AG04450 (cell line): ENCODE data around the gene CDH2. TPM values are rescaled to one million over a fixed set of nuclear protein-coding genes. Genes with fewer than 3 reads are reported as not detected.

Source experiments
- CTCF ChIA-PET: fragments of 300-600, 350-600 bp; formaldehyde crosslinking; extraction: SDS; loops from one replicate; lab custom pipeline; 2022; ENCODE audit warnings: antibody characterized with exemption, inconsistent platforms; lab: Charles Lee
- POLR2A ChIA-PET: fragments of 350-600 bp; formaldehyde crosslinking; extraction: SDS; loops from one replicate; lab custom pipeline; 2021; ENCODE audit warnings: antibody characterized with exemption, inconsistent platforms; lab: Yijun Ruan, JAX
- DNase-seq: peaks from one replicate; pipeline ENCODE4 v3.0.0-alpha.2; 2011; ENCODE audit warnings: low read depth, low spot score
- H3K27ac ChIP-seq: one replicate; pipeline ENCODE4 v1.5.1; 2012; ENCODE audit warnings: low read depth, low read length, control low read depth
- H3K27me3 ChIP-seq: one replicate; pipeline ENCODE4 v1.6.0; 2012; ENCODE audit warnings: low read length; ENCODE audit not compliant: control insufficient read depth, insufficient read depth
- H3K4me3 ChIP-seq: 2 replicates; pipeline ENCODE4 v1.5.1; 2011; ENCODE audit warnings: mild to moderate bottlenecking, low read depth, low read length, control low read depth
- H3K9me3 ChIP-seq: 2 replicates; pipeline ENCODE4 v1.5.1; 2012; ENCODE audit warnings: low read length; ENCODE audit not compliant: control insufficient read depth, insufficient read depth
- polyA plus RNA-seq: library from polyadenylated mRNA; depleted of rRNA; stranded (reverse); fragments of >200 nt; gene quantifications from 2 replicates; pipeline ENCODE4 v1.2.3, GENCODE V29; 2011
- TF ChIP-seq, protein P1 (sequence below): IDR thresholded peaks from 2 replicates; pipeline ENCODE4 v1.5.1; 2011; ENCODE audit warnings: low read depth, low read length, control low read depth, inconsistent platforms

CDH2 gene
- polyA plus RNA-seq, 1 experiment: 45.9 TPM

DNA sequence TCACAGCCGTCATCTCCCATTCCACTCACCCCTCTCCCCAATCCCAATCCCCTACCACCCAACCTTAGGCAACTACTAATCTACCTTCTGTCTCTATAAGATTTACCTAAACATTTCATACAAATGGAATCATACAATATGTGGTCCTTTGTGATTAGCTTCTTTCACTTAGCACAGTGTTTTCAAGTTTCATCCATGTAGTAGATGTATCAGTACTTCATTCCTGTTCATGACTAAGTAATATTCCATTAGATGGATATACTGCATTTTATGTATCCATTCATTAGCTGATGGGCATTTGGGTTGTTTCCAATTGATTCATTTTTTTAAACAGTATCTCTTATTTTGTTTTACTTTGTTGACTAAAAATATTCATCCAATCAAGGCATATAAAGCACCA is 109.6 kb downstream of the CDH2 start:
- no peak for DNase-seq
- ChIA-PET POLR2A (no interaction called here), CTCF (interaction anchor here (1.1 kb wide), 1 partner anchor 16 kb away, joined by 4 read pairs; no protein-coding TSS in a partner anchor)
- no peak overlapping the region for H3K4me3 ChIP-seq
- H3K9me3 ChIP-seq: no peaks in the 10 kb centered on the region
- no peaks in the 10 kb centered on the region for H3K27me3 ChIP-seq
- H3K27ac ChIP-seq: no peak overlapping the region
- TF ChIP-seq, protein P1, sequence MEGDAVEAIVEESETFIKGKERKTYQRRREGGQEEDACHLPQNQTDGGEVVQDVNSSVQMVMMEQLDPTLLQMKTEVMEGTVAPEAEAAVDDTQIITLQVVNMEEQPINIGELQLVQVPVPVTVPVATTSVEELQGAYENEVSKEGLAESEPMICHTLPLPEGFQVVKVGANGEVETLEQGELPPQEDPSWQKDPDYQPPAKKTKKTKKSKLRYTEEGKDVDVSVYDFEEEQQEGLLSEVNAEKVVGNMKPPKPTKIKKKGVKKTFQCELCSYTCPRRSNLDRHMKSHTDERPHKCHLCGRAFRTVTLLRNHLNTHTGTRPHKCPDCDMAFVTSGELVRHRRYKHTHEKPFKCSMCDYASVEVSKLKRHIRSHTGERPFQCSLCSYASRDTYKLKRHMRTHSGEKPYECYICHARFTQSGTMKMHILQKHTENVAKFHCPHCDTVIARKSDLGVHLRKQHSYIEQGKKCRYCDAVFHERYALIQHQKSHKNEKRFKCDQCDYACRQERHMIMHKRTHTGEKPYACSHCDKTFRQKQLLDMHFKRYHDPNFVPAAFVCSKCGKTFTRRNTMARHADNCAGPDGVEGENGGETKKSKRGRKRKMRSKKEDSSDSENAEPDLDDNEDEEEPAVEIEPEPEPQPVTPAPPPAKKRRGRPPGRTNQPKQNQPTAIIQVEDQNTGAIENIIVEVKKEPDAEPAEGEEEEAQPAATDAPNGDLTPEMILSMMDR: no peak

DNA sequence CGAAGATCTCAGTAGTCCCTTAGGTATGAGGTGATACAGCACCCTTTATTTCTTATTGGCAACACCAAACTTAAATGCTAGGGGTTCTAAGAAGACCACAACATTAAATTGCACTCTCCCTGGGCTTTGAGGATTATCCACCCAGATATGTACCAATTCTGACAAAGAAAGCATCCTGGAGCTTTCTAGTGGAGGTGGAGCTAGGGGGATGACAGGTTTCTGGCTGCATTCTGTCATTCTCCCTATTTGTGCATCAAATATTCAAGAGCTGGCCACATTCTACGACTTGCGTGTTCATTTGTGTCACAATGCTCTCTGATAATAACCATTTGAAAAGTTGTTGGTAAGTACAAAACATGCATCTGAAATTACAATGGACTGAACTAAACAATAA is 111.1 kb downstream of the CDH2 start:
- TF ChIP-seq, protein P1: no peak
- ChIA-PET CTCF (no interaction called here), POLR2A (no interaction called here)
- H3K9me3 ChIP-seq: no peaks in the 10 kb centered on the region
- peak overlapping the region; percentile 57 for H3K27ac ChIP-seq
- H3K27me3 ChIP-seq: no peaks in the 10 kb centered on the region
- no peak for DNase-seq
- H3K4me3 ChIP-seq: no peak overlapping the region

DNA sequence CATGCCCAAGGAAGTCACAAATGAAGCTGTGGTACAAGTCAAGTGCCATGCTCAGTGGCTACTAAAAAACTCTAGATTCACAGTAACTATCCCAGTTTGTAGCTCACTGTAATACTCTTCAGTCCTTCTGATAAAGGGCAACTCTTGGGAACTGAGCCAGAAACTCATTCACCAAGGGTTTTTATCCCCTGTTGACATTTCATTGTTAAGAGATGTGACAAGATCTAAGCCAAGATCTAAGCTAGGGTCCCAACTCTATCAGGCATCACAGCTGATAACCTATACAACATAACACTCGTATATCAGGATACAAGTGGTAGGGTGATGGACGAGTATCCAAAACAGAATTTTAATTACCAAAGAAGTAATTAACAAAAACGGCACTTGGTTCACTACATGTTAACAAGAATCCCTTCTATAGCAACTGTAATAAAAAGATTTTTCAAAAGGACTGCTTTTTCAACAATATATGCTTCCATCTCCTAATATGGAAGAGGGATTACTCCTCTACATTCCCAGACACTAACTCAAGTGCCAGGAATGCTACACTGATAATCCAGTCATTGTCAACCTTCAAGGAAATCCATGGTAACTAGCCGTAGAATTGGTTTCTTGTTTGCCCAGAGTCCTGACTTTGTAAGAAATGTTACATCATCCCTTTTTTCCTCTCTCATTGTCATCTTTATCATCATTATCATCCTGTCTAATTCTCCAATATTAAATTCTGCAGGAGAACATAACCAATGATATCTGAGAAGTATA is 111.7 kb downstream of the CDH2 start:
- no peaks in the 10 kb centered on the region for H3K27me3 ChIP-seq
- CTCF ChIA-PET: no interaction called here
- TF ChIP-seq, protein P1: no peak
- POLR2A ChIA-PET: no interaction called here
- no peaks in the 10 kb centered on the region for H3K9me3 ChIP-seq
- no peak overlapping the region for H3K4me3 ChIP-seq
- peak; percentile 56 for DNase-seq
- H3K27ac ChIP-seq: no peak overlapping the region

DNA sequence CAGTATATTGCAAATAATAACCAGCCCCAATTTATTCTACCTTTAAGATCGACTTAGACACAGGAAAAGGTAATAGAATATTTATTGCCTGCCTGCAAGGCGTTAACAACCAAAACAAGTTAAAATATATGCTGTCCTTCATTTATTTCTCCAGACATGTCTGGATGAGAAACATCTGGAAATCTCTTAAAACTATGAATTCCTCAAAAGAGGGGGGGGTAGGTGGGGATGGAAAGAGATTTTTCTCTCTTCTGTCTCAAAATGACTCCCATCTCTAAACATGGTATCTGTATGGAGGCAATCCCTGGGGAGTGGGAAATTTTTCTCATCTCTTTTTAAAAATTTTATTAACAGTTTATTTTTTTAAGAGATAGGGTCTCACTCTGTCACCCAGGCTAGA is 113.0 kb downstream of the CDH2 start:
- no peaks in the 10 kb centered on the region for H3K9me3 ChIP-seq
- ChIA-PET POLR2A (no interaction called here), CTCF (no interaction called here)
- DNase-seq: no peak
- TF ChIP-seq, protein P1: no peak
- no peaks in the 10 kb centered on the region for H3K27me3 ChIP-seq
- H3K27ac ChIP-seq: no peak overlapping the region
- H3K4me3 ChIP-seq: no peak overlapping the region

DNA sequence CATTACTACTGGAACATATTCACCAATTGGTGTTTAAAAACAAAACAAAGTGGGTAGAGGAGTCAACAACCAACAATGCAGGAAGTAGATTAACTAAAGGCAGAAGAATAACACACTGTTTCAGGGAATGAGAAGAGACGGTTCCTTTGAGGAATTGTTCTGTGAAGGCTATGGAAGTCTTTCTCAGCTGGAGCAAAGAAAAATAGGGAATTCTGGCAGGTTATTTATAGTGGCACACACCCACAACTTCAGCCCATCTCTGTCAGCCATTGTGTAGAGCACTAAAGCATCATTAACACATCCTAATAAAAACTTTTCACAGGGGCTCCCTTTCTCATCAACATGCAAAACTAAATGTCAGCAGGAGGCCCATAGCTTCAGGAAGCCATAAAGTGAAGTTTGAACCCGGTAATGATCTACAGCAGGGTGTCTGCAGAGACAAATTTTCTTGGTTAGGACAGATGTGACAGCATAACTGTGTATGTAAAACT is 113.6 kb downstream of the CDH2 start:
- no peaks in the 10 kb centered on the region for H3K9me3 ChIP-seq
- POLR2A ChIA-PET: no interaction called here
- TF ChIP-seq, protein P1: no peak
- H3K27ac ChIP-seq: no peak overlapping the region
- CTCF ChIA-PET: no interaction called here
- DNase-seq: no peak
- H3K27me3 ChIP-seq: no peaks in the 10 kb centered on the region
- no peak overlapping the region for H3K4me3 ChIP-seq
